K562 (cell line): ENCODE data around the gene TMEM143. TPM values are rescaled to one million over a fixed set of nuclear protein-coding genes. Genes with fewer than 3 reads are reported as not detected.

Experiments
- ASH1L ChIP-seq: fragments of 450-650 bp; IDR thresholded peaks from 2 replicates; pipeline ENCODE4 v1.6.1; 2018; ENCODE audit warnings: borderline replicate concordance, mild to moderate bottlenecking, low read depth; ENCODE audit not compliant: partially characterized antibody
- BMI1 ChIP-seq: fragments of 150-350 bp; IDR thresholded peaks from 2 replicates; pipeline ENCODE4 v1.6.1; 2014; ENCODE audit warnings: low read length
- CAMTA2 ChIP-seq: fragments of 250-450 bp; sonication (Bioruptor Pico); conservative IDR thresholded peaks from 2 replicates; pipeline ENCODE4 v1.5.1; 2022
- CREB3L1 ChIP-seq: fragments of 450-650 bp; IDR thresholded peaks from 2 replicates; pipeline ENCODE4 v1.6.1; 2014; ENCODE audit warnings: low read depth, mild to moderate bottlenecking, moderate library complexity, borderline replicate concordance
- DNMT1 ChIP-seq: fragments of 450-650 bp; IDR thresholded peaks from 2 replicates; pipeline ENCODE4 v1.6.1; 2016; ENCODE audit warnings: antibody characterized with exemption, mild to moderate bottlenecking
- GTF2A2 ChIP-seq: IDR thresholded peaks from 2 replicates; pipeline ENCODE4 v1.6.1; 2016; ENCODE audit warnings: mild to moderate bottlenecking, missing genetic modification characterization, missing compliant biosample characterization
- ID3 ChIP-seq, 2 experiments: fragments of 250-450 bp in 1 of 2; fragments of 450-650 bp in 1 of 2; sonication (Bioruptor Pico) in 1 of 2; IDR thresholded peaks; 2 replicates each; pipeline versions ENCODE4 v1.6.1 to v1.8.0; 2016 to 2021; ENCODE audit warnings: mild to moderate bottlenecking in 2 of 2, moderate library complexity in 2 of 2, missing compliant biosample characterization in 1 of 2, missing genetic modification characterization in 1 of 2
- JUND ChIP-seq, 2 experiments: IDR thresholded peaks; 2 replicates in 1 of 2; 3 replicates in 1 of 2; pipeline ENCODE4 v1.6.1; 2011; ENCODE audit warnings: borderline replicate concordance in 2 of 2, low read depth in 2 of 2, low read length in 2 of 2, improper control_type of control experiment in 1 of 2, missing biosample characterization in 1 of 2, missing genetic modification characterization in 1 of 2, missing genetic modification reagents in 1 of 2
- KDM4B ChIP-seq, 2 experiments: fragments of 450-650 bp in 1 of 2; sonication (generic) in 1 of 2; IDR thresholded peaks; 2 replicates each; pipeline ENCODE4 v1.6.1; 2016 to 2017; ENCODE audit warnings: borderline replicate concordance in 2 of 2, antibody characterized with exemption in 1 of 2, low read depth in 1 of 2, mild to moderate bottlenecking in 1 of 2
- KHSRP ChIP-seq: fragments of 450-650 bp; IDR thresholded peaks from 2 replicates; pipeline ENCODE4 v1.6.1; 2017
- POLR2AphosphoS2 ChIP-seq: IDR thresholded peaks from 2 replicates; pipeline ENCODE4 v1.6.1; 2012; ENCODE audit warnings: low read length, improper control_type of control experiment
- POLR2G ChIP-seq: fragments of 200-400 bp; formaldehyde crosslinking; IDR thresholded peaks from 2 replicates; pipeline ENCODE4 v1.6.1; 2017; ENCODE audit warnings: low read depth, mild to moderate bottlenecking, antibody characterized with exemption, low read length, moderate library complexity
- PRMT5 ChIP-seq: sonication (generic); formaldehyde crosslinking; IDR thresholded peaks from 2 replicates; pipeline ENCODE4 v1.5.0; 2020; ENCODE audit warnings: missing genetic modification reagents
- PYGO2 ChIP-seq: fragments of 450-650 bp; IDR thresholded peaks from 2 replicates; pipeline ENCODE4 v1.6.1; 2016; ENCODE audit warnings: mild to moderate bottlenecking, missing genetic modification characterization, moderate library complexity, missing compliant biosample characterization
- RBM15 ChIP-seq: fragments of 200-400 bp; formaldehyde crosslinking; IDR thresholded peaks from 2 replicates; pipeline ENCODE4 v1.6.1; 2018; ENCODE audit warnings: mild to moderate bottlenecking, low read length, moderate library complexity; ENCODE audit not compliant: insufficient read depth
- SMARCA5 ChIP-seq: fragments of 450-650 bp; IDR thresholded peaks from 2 replicates; pipeline ENCODE4 v1.6.1; 2016
- SRF ChIP-seq, 2 experiments: fragments of 250-450, 450-650 bp in 1 of 2; sonication (Bioruptor Pico) in 1 of 2; sonication (generic) in 1 of 2; formaldehyde crosslinking; IDR thresholded peaks; 2 replicates each; pipeline versions ENCODE4 v1.5.0 to v1.5.1; 2020 to 2022; ENCODE audit warnings: mild to moderate bottlenecking in 1 of 2, missing genetic modification reagents in 1 of 2
- ZBTB33 ChIP-seq: sonication (generic); formaldehyde crosslinking; IDR thresholded peaks from 2 replicates; pipeline ENCODE4 v1.8.1; 2023; ENCODE audit warnings: mild to moderate bottlenecking, missing genetic modification reagents
- ZC3H4 ChIP-seq: sonication (generic); formaldehyde crosslinking; IDR thresholded peaks from 2 replicates; pipeline ENCODE4 v1.9.0; 2021; ENCODE audit warnings: missing genetic modification reagents, borderline replicate concordance
- ZC3H8 ChIP-seq: fragments of 450-650 bp; IDR thresholded peaks from 2 replicates; pipeline ENCODE4 v1.6.1; 2017
- ZNF134 ChIP-seq: fragments of 250-450 bp; sonication (Bioruptor Pico); conservative IDR thresholded peaks from 2 replicates; pipeline ENCODE4 v1.4.0; 2020
- ZNF324 ChIP-seq: fragments of 250-450 bp; sonication (Bioruptor Pico); IDR thresholded peaks from 2 replicates; pipeline ENCODE4 v1.4.0; 2020; ENCODE audit warnings: mild to moderate bottlenecking
- ZNF707 ChIP-seq: fragments of 250-450 bp; sonication (Bioruptor Pico); conservative IDR thresholded peaks from 2 replicates; pipeline ENCODE4 v1.8.0; 2022; ENCODE audit warnings: inconsistent platforms, mild to moderate bottlenecking, moderate library complexity
- polyA plus RNA-seq, 8 experiments: library from polyadenylated mRNA; depleted of rRNA in 4 of 8; stranded (reverse) in 5 of 8; unstranded in 3 of 8; fragments of >200 nt; fragmentation: Nextera tagmentation in 2 of 8; fragmentation: Illumina TruSeq in 1 of 8; extraction: Ambion mirVana in 2 of 8; extraction: Trizol in 1 of 8; gene quantifications; 2 replicates each; pipeline versions ENCODE4 v1.2.1 to v1.2.3, GENCODE V29; 2011 to 2014; ENCODE audit warnings: inconsistent platforms in 1 of 8, missing spikeins in 1 of 8
- total RNA-seq, 7 experiments: library from RNA; depleted of rRNA in 6 of 7; stranded (reverse); fragments of >200 nt in 6 of 7; fragmentation: Illumina TruSeq in 2 of 7; extraction: Trizol in 2 of 7; gene quantifications; 2 replicates each; pipeline versions ENCODE4 v1.2.1 to v1.2.3, GENCODE V29; 2011 to 2021; ENCODE audit warnings: low replicate concordance in 1 of 7
- TF ChIP-seq, protein P1 (sequence below): fragments of 250-450 bp; sonication (Bioruptor Pico); IDR thresholded peaks from 2 replicates; pipeline ENCODE4 v1.4.0; 2020

Gene TMEM143
- total and polyA plus RNA-seq, 9 of the 15 experiments (the other 6 are each of a cell fraction or from before 2014, with no cell fraction given): 0.66 to 8.8 (median 4.3) TPM

GRCh38 chr19:48362716-48363499, 832 bp downstream of the TMEM143 start (continued):
- TF ChIP-seq GTF2A2 (tag) (no peak), ZNF324 (CRISPR knock-in tag) (no peak), ZC3H4 (CRISPR knock-in tag) (no peak), ZBTB33 (CRISPR knock-in tag) (peak; percentile 46), KDM4B (IDR thresholded peaks at IDR 0.05; ENCODE audit: borderline replicate concordance in 2 of 2, low read depth in 1 of 2) (peak in 1 of 2 experiments; percentile 57; a peak in 1 of 4 replicates), RBM15 (no peak), CREB3L1 (peak; percentile 92), PYGO2 (tag) (no peak), SMARCA5 (0 out of 2 replicates have a peak, but pooled peaks have one; percentile 28), BMI1 (no peak), ZNF134 (CRISPR knock-in tag) (peak; percentile 41; the same call in 1 of the 2 replicates), SRF (CRISPR knock-in tag; IDR thresholded peaks at IDR 0.05) (no peak), ID3 (CRISPR knock-in tag; IDR thresholded peaks at IDR 0.05) (no peak), ID3 (tag; IDR thresholded peaks at IDR 0.05) (no peak), ZNF707 (CRISPR knock-in tag) (no peak), POLR2G (peak; percentile 82), ASH1L (no peak), DNMT1 (no peak), JUND (IDR thresholded peaks at IDR 0.05; ENCODE audit: borderline replicate concordance, low read depth, low read length) (no peak; the same call in 1 of the 2 replicates), JUND (tag; IDR thresholded peaks at IDR 0.05; ENCODE audit: borderline replicate concordance, low read depth, low read length) (no peak; the same call in 2 of the 3 replicates), ZC3H8 (no peak), CAMTA2 (no peak), KHSRP (no peak), POLR2AphosphoS2 (no peak), PRMT5 (CRISPR knock-in tag) (no peak)
- TF ChIP-seq, protein P1, sequence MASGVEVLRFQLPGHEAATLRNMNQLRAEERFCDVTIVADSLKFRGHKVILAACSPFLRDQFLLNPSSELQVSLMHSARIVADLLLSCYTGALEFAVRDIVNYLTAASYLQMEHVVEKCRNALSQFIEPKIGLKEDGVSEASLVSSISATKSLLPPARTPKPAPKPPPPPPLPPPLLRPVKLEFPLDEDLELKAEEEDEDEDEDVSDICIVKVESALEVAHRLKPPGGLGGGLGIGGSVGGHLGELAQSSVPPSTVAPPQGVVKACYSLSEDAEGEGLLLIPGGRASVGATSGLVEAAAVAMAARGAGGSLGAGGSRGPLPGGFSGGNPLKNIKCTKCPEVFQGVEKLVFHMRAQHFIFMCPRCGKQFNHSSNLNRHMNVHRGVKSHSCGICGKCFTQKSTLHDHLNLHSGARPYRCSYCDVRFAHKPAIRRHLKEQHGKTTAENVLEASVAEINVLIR (CRISPR knock-in tag): no peak
